Fibroblast of skin of right biceps (primary cell): ENCODE data around the gene CARD10.

Source experiments
- DNase-seq: peaks from one replicate; pipeline ENCODE4 v3.0.0-alpha.2; 2013

The CARD10 gene

DNA sequence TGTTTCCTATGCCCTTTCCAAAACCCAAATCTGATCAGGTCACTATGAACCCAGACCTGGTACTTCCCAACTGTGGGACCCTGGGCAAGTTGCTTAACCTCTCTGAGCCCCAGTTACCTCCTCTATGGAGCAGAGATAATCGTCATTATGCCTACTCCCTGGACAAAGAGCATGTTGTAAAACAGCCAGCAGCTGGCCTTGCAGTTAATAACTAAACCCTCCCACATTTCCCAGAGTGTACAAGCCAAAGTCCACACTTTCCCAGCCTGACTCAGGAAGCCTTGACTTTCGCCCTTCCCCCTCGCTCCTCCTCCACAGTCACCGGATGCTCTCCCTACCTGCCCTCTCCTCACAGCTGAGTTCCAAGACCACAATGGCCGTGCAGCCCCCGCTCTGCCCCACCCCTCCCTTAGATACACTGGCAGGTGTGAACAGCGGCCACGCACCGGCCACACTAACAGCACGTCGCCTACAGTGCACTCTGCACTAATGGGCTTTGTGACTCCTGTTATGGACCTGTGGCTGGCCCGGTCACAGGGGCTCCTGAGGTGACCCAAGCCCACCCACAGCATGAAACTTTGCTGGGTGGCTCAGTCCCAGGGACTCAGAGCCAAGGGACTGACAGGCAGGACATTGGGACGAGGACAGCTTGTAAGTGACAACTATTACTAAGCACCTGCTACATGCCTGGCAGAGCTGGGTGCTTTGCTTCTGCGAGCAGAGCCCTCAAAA lies 17.4 kb downstream of the CARD10 start:
- peak; percentile 81 for DNase-seq

DNA sequence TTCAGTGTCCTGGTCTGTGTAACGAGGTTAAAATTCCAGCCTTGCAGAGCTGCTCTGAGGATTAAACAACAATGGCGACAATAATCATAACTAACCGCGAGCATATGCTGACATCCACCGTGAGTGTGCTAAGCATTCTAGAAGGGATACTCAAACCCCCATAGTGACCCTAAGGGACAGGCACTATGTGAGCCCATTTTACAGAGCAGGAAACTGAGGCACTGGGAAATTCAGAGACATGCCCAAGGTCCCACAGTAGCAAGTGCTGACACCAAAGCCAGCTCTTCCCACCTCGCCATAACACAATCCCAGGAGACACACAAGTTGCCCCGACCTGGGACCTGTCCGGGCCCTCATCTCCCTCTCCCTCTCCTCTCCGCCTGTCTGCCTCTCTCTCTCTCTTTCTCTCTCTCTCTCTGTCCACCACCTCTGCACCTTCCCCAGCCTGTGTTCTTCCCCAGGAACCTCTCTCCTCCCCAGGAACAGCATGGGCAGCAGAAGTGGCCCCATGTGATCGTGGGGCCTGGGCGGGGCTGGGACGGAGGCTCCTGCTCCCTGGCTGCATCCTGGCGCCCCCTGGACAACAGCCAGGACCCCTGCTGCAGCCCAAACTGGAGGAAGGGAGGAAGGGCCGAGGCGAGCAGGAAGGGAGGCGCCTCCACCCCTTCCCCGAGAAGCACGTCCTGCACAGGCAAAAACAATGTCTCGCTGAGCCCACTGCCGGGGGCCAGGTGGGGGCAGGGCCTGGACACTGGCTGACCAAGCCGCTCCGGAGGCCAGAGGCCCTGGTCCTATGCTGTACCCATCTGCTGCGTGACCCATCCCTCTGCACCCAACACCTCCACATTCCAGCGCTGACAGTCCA lies 18.2 kb downstream of the CARD10 start:
- DNase-seq: no peak

DNA sequence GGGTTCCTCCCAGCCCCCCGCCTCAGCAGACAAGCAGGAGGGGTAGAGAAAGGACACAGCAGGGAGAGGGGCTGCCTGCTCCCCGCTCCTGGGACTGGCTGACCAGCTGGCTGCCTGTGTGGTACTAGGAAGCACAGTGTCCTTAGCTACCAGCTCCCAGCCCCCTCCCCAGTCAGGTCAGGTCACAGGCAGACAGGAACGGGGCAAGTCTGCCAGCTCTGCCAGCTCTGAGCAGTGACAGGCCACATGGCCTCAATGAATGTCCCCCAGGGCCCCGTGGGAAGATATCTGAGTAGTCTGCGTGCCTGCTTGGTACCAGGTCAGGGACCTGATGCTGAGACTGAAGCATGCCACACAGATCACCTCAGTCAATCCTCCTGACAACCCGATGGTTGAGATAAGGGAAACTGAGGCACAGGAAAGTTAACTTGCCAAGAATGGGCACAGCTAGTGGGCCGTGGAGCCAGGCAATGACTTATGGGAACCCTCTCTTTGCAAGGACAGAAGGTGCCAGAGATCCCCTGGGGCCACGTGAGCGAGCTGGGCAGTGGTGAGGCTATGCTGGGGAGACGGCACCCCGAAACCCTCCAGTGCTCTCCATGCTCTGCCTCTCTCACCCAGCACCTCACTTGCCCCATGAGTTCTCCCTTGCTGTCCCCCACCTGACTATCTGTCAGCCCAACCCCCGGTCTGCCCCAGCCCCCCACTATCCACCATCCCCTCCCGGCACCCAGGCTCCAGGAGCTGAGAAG lies 19.2 kb downstream of the CARD10 start:
- no peak for DNase-seq

DNA sequence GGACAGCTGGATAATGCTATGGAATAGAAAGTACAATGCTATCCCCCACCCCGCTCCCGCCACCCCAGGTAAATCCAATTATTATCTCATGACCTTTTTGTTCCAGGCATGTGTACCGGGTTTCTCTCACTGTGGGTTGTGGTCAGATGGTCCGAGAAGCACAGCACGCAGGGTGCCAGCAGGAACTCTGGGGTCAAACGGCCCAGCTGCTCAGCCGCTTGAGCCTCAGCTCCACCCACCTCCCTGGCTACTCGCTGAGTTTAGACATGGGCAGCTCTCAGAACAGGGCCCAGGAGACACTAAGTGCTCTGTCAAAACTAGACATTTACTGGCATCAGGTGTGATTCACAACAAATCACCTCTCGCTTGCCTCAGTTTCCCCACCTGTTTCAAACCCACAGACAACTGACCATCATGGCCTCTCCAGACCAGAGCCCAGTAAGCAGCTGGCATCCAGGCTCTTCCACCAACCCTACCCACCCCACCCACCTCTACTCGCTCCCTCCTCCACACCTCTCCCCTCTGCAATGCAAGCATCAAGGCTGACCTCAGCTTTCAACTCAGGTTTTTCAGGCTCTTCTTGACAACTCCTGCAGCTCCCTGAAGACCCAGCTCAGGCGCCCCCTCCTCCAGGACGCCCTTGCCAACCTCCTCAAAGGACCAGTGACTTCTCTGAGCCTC lies 20.0 kb downstream of the CARD10 start:
- no peak for DNase-seq

DNA sequence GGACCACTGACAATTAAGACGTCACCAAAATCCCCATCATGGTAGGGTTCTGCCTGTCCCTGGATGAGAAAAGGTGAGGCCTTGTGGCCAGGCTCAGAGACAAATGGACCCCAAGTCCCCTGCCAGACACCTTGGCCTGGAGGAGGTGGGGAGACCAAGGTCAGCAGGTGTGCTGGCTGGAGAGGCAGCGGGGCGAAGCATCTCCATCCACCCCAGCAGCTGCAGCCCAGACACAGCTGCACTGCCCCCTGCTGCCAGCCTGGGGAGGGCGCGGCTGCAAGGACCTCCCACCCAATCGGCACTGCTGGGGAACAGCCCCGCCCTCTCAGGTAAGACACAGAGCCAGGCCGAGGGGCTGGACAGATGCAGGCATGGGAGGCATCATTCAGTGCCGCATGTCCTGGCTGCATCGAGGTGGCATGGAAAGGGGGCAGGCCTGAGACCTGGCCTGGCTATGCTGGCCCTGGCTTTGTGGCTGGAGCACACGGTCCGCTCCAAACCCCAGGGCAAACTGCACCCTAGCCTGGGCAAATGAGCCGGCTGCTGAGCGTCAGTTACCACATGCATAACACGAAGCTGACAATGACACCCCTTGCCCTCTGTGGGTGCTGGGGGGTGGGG lies 20.8 kb downstream of the CARD10 start:
- no peak for DNase-seq

DNA sequence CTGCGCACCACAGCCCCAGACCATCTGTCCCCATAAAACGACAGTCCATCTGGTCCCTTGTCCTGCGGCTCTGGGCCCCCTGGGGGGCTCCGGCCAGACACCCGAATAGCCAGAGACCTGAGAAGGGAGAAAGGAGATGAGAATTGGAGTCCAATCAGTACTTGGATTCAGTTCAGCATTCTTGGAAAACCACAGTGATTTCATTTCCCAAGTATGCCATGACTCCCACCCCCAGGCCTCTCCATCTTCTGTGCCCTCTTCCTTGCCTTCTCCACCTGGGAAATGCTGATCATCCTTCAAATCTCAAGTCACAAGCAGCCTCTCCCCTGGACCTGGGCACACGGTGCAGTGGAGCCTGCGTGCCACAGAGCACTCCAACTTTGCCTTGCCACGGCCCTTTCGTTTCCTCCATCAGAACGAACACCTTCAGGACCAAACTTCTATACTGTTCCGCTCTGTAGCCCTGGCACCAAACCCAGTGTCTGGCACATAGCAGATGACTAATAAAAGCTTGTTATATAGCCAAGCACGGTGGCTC lies 22.1 kb downstream of the CARD10 start:
- DNase-seq: peak; percentile 95

DNA sequence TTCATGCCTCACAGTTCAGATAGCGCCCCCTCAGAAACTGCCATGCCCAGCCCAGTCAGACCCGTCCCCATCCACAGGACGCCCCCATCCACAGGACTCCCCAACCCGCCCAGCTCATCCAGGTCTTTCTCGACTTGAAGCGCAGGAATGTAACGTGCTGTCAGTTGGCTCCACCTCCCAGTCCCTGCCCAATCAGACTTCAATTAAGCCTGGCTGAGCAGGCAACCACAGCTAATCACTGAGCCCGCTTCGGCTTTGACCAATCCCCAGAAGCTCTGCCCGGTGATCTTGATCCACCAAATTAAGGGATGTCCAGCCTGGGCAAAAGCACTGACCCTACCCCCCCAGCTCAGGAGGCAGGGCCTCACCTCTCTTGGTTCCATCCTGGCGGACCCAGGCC lies 22.6 kb downstream of the CARD10 start:
- peak; percentile 76 for DNase-seq

DNA sequence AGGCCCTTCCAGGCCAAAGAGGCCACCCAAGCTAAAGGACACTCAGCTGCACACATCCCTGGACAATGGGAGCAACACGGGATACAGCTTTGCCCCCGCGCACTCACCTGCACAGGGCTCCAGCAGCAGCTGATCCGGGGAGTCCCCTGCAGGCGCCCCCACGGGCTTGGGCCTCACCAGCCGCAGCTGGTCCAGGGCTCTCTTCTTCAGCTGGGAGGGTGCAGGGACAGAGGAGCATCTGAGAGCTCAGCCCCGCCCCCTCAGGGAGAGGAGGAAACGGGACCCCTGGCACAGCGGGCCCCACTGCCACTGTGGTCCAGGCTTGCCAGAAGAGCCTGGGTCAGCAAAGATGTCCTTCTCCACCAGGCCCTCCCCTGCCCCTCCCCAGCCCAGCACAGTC lies 25.2 kb downstream of the CARD10 start:
- DNase-seq: no peak

DNA sequence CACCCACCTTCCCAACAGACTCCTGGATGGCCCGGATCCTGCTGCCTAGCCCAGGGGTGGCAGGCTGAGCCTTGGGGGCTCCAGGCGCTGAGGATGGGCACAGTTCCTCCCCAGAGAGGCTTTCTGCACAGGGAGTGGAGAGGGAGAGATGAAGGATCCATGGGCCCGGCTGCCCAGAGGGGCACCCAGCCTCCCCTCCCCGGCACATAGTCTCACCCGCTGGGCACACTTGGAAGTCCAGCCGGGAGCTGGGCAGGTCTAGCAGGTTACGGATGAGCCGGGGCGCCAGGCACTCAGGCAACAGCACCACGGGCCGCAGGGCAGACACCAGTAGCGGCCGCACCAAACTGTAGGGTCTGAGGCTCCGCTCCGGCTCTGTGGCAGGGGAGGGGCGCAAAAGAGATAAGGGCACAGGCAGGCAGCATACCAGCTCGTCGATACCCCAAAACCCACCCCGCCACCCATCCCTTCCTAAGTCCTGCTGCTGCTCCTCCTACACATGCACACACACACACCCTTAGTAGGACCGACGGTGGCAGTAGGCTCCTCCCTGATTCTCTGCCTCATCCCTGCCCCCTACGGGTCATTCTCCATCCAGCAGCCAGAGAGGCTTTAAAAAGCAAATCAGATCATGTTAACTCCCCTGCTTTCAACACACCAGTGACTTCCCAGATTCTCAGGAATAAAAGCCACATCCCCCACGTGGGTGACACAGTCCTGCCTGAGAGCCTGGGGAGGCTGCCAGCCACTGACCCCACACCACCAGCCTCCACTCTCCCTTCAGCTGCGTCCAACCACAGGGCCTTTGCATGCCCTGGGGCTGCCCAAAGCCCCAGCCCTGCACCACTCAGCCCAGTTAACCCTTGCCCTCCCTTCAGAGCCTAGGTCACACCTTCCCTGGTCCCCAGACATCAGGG lies 26.5 kb downstream of the CARD10 start:
- DNase-seq: peak; percentile 50

DNA sequence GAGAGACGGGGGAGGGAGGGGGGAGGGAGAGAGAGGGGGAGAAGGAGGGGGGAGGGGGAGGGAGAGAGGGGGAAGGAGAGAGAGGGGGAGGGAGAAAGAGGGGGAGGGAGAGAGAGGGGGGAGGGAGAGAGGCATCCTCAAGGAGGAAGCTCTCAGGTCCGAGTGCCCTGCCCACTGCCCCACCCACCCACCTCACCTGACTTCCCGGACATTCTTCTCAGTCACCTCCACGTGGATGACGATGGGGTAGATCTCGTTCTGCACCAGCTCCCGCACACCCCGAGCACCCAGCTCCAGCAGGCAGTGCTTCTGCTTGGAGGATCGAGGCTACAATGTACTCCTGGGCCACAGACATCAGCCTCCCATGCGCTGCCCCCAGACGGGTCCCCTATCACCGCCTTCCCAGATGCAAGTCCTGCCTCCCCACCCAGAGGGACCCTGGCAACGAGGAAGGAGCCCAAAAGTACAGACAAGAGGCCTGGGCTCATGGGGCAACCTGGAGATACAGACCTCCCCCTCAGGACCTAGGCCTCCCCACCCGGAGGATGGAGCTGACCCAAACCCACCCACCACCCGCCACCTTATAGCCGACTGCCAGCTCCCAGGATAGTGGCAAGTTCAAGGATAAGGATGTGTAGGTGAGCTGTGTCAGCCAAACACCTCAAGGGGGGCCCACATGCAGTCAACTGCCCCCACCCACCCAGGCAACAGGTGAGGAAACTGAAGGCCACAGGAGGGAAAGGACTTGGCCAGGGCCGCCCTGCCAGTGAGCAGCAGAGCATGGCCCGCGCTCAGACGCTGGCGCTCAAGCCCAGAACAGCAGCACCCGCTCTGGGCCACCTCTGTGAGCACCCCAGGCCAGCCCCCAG lies 27.4 kb downstream of the CARD10 start:
- DNase-seq: no peak

DNA sequence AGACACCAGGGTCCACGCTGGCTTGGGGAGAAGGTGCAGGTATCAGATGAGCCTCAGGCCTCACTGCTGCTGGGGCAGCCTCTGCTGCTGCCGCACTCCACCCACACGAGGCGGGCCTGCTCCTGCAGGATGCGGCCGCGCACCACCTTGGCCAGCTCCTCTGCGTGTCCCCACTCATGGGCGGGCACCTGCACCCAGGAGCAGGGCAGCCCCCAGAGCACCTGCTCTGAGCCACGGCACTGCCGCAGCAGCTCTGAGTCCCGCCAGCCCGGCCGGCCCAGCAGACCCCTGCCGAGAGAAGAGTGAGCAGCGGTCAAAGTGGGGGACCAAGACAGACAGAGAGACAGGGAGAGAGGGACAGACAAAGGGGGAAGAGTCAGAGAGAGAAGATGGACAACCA lies 28.1 kb downstream of the CARD10 start:
- DNase-seq: no peak

DNA sequence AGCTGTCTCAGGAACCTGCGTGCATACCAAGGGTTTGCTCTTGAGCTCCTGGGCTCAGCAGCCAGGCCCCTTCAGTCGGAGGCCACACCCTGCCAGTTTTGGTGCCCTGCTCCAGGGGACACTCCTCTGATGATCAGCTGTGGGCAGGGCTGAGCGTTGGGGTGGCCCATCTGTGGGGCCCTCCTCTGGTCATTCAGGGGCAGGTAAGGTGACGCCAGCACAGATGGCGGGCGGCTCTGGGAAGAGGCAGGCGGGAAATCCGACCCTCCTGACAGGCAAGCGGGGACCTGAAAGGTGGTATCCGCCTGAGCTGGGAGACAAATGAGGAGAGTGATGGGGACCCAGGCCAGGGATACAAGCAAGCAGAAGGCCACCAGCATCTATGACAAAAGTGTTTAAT lies 29.2 kb downstream of the CARD10 start:
- no peak for DNase-seq

DNA sequence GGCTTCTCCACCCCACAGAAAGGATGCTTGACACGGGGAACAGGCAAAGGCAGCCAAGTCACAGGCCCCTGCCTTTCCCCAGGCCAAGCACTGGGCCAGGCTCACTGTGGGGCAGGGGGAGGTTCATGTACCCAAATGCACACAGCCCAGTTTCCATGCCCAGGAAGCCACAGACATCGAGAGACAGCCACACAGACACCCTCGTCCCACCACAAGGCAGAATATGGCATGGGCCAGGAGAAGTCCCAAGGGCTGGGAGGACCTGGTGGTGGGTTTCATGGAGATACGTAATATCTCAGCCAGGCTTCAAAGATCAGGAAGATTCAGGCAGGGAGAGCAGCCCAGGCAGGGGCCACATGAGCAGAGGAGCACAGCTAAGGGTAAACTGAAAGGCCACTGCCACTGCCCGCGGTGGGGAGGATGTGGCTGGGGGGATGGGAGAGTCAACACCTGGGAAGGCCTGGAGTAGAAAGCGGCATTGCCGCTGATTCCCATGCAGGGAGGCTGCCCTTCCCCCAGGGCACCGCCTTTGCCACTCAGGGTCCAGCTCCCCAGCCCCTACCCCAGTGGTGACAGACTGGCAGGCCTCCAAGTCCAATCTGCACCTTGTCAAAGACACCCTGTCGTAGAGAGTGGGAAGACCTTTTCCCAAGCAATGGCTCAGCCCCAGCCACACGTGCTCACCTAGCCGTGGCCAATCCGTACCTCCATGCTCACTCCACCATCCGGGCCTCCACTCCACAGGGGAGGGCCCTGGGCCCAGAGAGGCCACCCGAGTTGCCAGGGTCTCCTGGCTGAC lies 30.7 kb downstream of the CARD10 start:
- DNase-seq: no peak

DNA sequence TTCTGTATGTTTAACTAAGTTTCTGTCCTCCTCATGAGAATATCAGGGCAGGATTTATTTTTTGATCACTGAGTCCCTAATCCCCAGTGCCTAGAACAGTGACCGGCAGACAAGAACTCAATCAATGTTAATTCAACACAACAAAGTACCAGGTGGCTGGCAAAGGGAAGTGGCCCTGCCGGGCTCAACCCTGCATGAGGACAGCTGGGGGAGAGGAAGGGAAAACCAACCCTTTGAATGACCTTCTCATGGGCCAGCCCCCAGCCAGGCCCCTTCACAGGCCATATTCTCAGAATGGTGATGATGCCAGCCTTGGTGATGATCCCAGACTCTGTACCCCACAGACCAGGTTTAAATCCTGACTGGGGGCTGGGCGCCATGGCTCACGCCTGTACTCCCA lies 31.6 kb downstream of the CARD10 start:
- DNase-seq: no peak

DNA sequence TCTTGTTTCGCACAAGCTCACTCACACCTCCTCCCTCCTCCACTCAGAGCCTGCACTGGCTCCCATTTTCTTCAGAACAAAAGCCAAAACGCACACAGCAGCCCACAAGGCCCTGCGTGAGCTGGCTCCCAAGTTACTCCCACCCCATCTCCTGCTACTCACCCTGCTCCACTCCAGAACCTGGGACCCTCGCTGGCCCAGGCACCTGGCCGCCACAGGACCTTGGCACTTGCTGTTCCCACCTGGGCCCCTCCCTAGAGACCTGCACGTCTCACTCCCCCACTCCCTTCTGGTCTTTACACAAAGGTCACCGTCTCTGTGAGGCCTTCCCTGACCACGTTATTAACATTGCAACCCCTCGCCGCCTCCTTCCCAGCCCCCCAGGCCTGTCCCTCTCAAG lies 32.1 kb downstream of the CARD10 start:
- no peak for DNase-seq

DNA sequence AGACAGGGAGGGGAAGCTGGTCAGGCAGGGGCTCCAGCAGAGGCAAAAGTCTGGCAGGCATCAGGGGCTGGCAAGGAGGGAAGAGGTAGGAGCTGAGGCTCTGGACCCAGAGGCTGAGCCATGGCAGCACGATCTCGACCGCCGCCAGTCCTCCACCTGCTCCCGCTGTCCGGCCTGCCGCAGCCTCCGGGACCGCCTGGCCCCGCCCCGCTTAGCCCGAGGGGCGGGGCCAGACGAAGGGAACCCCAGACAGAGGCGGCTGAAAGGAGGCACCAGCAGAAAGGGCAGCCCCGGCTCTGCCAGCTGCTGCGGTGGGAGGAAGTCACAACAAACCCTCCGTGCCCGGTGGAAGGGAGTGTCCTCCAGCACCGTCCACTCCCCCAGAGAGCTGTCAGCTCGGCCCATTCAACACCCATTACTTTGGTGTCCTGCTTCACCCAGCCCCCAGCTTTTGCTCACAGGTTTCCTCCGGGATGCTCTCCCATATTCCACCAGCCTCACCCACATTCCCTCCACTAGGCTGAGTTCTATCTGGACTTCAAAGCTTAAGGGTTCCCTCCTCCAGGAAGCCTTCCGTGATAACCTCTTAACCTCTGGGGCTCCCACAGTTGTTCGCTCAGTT lies 32.9 kb downstream of the CARD10 start, which contains the start of gene MFNG:
MFNG (minus strand) TSS at position 161 of the 622 bp plus-strand sequence. CDS start 207 bp downstream, outside the sequence.
- DNase-seq: no peak

DNA sequence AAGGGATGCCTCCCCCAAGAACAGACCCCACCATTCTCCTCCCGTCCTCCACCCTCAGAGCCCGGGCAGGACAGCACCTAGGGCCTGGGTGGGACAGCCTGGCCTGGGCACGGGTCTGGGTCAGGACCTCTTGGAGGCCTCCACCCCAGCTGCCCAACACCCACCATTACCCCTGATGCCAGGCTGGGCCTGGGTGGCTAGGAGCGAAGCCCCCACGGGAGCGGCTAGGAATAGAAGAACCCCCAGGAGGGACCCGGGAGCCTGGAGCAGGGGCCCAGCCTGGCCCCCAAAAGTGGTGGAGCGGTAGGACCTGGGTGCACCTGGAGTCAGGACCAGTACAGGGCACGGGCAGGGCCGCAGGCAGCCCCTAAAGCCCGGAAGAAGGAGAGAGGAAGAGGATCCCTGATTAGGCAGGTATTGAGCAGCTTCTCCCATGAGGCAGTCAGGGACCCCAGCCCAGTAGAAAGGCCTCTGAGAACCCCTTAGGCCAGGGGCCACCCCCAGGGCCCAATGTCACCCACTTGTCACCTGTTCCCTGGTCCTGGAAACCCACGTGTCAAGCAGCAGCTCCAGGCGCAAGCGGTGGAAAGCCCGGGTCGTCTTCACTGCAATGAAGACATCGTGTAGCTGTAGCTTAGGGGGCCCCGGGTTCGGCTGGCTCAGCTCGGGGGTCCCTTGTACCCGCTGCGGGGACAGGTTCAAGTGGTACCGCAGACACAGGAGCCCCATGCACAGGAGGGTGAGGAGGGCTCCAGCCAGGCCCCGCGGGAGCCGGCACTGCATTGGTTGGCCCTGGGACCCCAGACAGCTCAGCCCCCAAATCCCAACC lies 33.6 kb downstream of the CARD10 start:
- no peak for DNase-seq
